ENCODE results near the gene CFAP61.

The CFAP61 gene

GRCh38 chr20:20130399-20130798 is 78.1 kb downstream of the CFAP61 start:
- no peak overlapping the region for H3K27ac ChIP-seq
- no peak for TF ChIP-seq ZFX (IDR thresholded peaks at IDR 0.05)
- TF ChIP-seq, protein P1, sequence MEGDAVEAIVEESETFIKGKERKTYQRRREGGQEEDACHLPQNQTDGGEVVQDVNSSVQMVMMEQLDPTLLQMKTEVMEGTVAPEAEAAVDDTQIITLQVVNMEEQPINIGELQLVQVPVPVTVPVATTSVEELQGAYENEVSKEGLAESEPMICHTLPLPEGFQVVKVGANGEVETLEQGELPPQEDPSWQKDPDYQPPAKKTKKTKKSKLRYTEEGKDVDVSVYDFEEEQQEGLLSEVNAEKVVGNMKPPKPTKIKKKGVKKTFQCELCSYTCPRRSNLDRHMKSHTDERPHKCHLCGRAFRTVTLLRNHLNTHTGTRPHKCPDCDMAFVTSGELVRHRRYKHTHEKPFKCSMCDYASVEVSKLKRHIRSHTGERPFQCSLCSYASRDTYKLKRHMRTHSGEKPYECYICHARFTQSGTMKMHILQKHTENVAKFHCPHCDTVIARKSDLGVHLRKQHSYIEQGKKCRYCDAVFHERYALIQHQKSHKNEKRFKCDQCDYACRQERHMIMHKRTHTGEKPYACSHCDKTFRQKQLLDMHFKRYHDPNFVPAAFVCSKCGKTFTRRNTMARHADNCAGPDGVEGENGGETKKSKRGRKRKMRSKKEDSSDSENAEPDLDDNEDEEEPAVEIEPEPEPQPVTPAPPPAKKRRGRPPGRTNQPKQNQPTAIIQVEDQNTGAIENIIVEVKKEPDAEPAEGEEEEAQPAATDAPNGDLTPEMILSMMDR (conservative IDR thresholded peaks at IDR 0.05), result peak; percentile 68

DNA sequence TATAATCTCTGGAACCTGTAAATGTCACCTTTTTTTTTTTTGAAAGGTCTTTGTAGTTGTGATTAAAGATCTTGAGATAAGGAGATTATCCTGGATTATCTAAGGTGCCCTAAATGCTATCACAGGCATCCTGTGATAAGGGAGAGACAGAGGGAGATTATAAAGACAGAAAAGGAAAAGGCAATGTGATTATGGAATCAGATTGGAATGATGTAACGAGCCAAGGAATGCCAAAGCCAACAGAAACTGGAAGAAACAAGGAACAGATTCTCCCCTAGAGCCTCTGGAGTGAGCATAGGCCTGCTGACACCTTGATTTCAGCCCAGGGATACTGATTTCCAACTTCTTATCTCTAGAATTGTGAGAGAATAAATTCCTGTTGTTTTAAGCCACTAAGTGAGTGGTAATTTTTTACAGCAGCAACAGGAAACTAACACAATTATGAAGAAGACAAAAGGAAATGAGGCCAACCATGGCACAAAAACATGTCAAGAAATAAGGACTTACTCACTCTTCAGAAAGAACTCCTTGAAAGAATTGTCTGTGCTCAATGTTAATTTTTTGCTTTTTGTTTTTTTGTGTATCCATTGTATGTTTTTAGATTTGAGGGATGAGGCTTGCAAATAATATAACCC is 82.7 kb downstream of the CFAP61 start:
- no peak overlapping the region for H3K27ac ChIP-seq
- TF ChIP-seq, protein P1 (conservative IDR thresholded peaks at IDR 0.05), result no peak
- TF ChIP-seq ZFX (IDR thresholded peaks at IDR 0.05), result no peak

GRCh38 chr20:20136313-20136712 is 84.0 kb downstream of the CFAP61 start:
- H3K27ac ChIP-seq, result no peak overlapping the region
- TF ChIP-seq, protein P1 (conservative IDR thresholded peaks at IDR 0.05), result no peak
- no peak for TF ChIP-seq ZFX (IDR thresholded peaks at IDR 0.05)

DNA sequence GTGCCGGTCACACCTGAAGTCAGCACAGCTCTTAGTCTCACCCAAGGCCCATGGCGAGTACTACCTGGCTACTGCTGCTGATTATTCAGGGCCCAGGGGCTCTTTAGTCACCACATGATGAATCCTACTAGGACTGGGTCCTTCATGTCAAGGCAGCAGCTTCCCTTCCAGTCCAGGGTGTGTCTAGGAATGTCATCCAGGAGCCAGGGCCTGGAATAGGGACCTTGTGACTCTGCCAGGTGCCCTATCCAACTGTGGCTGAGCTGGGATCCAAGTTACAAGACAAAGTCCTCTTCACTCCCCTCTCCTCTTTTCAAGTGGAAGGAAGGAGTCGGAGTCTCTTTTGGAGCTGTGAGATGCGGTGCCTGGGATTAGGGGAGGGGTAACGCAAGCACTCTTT is 85.5 kb downstream of the CFAP61 start:
- no peak overlapping the region for H3K27ac ChIP-seq
- TF ChIP-seq, protein P1 (conservative IDR thresholded peaks at IDR 0.05), result no peak
- no peak for TF ChIP-seq ZFX (IDR thresholded peaks at IDR 0.05)

- TF ChIP-seq ZFX (IDR thresholded peaks at IDR 0.05), result no peak
- TF ChIP-seq, protein P1 (conservative IDR thresholded peaks at IDR 0.05), result no peak
- no peak overlapping the region for H3K27ac ChIP-seq
Observed at GRCh38 chr20:20138301-20139064, 86.2 kb downstream of the CFAP61 start.

DNA sequence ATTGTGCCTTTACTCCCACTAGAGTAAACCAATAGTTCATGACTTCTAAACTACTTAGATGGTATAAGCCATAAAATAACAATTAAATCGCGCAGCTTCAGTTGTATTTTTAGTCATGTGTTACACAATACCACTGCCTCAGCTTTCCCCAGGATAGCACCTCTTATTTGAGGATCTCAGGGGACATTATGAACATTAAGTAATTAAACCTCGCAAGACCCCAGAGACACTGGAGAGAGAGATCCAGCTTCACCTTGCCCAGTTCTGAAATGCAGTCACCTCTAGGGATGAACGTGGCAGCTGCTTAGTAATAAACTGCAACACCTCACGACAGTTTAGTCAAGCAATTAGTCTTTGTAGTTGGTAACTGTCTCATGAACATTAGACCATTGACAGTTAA is 87.1 kb downstream of the CFAP61 start:
- no peak for TF ChIP-seq ZFX (IDR thresholded peaks at IDR 0.05)
- TF ChIP-seq, protein P1 (conservative IDR thresholded peaks at IDR 0.05), result no peak

GRCh38 chr20:20143165-20143564 is 90.8 kb downstream of the CFAP61 start:
- no peak overlapping the region for H3K27ac ChIP-seq
- no peak for TF ChIP-seq ZFX (IDR thresholded peaks at IDR 0.05)
- TF ChIP-seq, protein P1 (conservative IDR thresholded peaks at IDR 0.05), result no peak

More for the DNA sequence above, 87.1 kb downstream of the CFAP61 start:
- no peak overlapping the region for H3K27ac ChIP-seq

All from C4-2B (cell line).